ENCODE data around the gene GPX3.

Gene GPX3

GRCh38 chr5:151037561-151038411 is 17.4 kb downstream of the GPX3 start:
- no peak for ATAC-seq
- Mint-ChIP-seq H3K9me3 (no peaks in the 10 kb centered on the region), H3K27ac (no peak overlapping the region), H3K4me3 (no peak overlapping the region), H3K4me1 (peaks cover 5% of the 10 kb centered on the region), H3K36me3 (peaks cover 92% of the 10 kb centered on the region), H3K27me3 (no peaks in the 10 kb centered on the region)

GRCh38 chr5:151038412-151038745 is 18.0 kb downstream of the GPX3 start:
- no peaks in the 10 kb centered on the region for H3K27me3 Mint-ChIP-seq
- H3K4me3 Mint-ChIP-seq = no peak overlapping the region
- H3K9me3 Mint-ChIP-seq = no peaks in the 10 kb centered on the region
- H3K4me1 Mint-ChIP-seq = peaks cover 5% of the 10 kb centered on the region
- ATAC-seq = no peak
- peaks cover 92% of the 10 kb centered on the region for H3K36me3 Mint-ChIP-seq
- H3K27ac Mint-ChIP-seq = peak overlapping the region; percentile 22

GRCh38 chr5:151038801-151039238 is 18.4 kb downstream of the GPX3 start:
- Mint-ChIP-seq H3K4me1 (peaks cover 5% of the 10 kb centered on the region), H3K27ac (peak overlapping the region; percentile 22)
- no peak for ATAC-seq

GRCh38 chr5:151039665-151040064 is 19.3 kb downstream of the GPX3 start:
- no peaks in the 10 kb centered on the region for H3K27me3 Mint-ChIP-seq
- no peak overlapping the region for H3K4me3 Mint-ChIP-seq
- no peak for ATAC-seq
- H3K9me3 Mint-ChIP-seq = no peaks in the 10 kb centered on the region
- H3K27ac Mint-ChIP-seq = no peak overlapping the region
- peaks cover 91% of the 10 kb centered on the region for H3K36me3 Mint-ChIP-seq
- peaks cover 5% of the 10 kb centered on the region for H3K4me1 Mint-ChIP-seq

More at GRCh38 chr5:151038801-151039238, 18.4 kb downstream of the GPX3 start:
- peak overlapping the region; percentile 16 for H3K4me3 Mint-ChIP-seq
- no peaks in the 10 kb centered on the region for H3K27me3 Mint-ChIP-seq
- H3K36me3 Mint-ChIP-seq = peaks cover 92% of the 10 kb centered on the region
- H3K9me3 Mint-ChIP-seq = no peaks in the 10 kb centered on the region

GRCh38 chr5:151040211-151040747 is 19.9 kb downstream of the GPX3 start:
- H3K4me1 Mint-ChIP-seq = peaks cover 5% of the 10 kb centered on the region
- H3K27me3 Mint-ChIP-seq = no peaks in the 10 kb centered on the region
- H3K4me3 Mint-ChIP-seq = no peak overlapping the region
- peaks cover 90% of the 10 kb centered on the region for H3K36me3 Mint-ChIP-seq
- H3K9me3 Mint-ChIP-seq = no peaks in the 10 kb centered on the region
- no peak for ATAC-seq
- no peak overlapping the region for H3K27ac Mint-ChIP-seq

- Mint-ChIP-seq H3K4me1 (peaks cover 5% of the 10 kb centered on the region), H3K36me3 (peaks cover 88% of the 10 kb centered on the region), H3K27me3 (no peaks in the 10 kb centered on the region), H3K9me3 (no peaks in the 10 kb centered on the region), H3K4me3 (no peak overlapping the region), H3K27ac (no peak overlapping the region)
- ATAC-seq = no peak
Observed at GRCh38 chr5:151041577-151042268, 21.3 kb downstream of the GPX3 start.

GRCh38 chr5:151042453-151043093 is 22.2 kb downstream of the GPX3 start:
- ATAC-seq = no peak
- Mint-ChIP-seq H3K36me3 (peaks cover 87% of the 10 kb centered on the region), H3K4me1 (peaks cover 10% of the 10 kb centered on the region), H3K9me3 (no peaks in the 10 kb centered on the region), H3K4me3 (no peak overlapping the region), H3K27me3 (no peaks in the 10 kb centered on the region), H3K27ac (peak overlapping the region; percentile 53)

- peak; percentile 68 for ATAC-seq
- H3K27ac Mint-ChIP-seq = no peak overlapping the region
- peaks cover 88% of the 10 kb centered on the region for H3K36me3 Mint-ChIP-seq
Observed at GRCh38 chr5:151047814-151048425, 27.5 kb downstream of the GPX3 start.

GRCh38 chr5:151048526-151048925 is 28.1 kb downstream of the GPX3 start:
- no peak overlapping the region for H3K27ac Mint-ChIP-seq
- no peaks in the 10 kb centered on the region for H3K27me3 Mint-ChIP-seq
- H3K36me3 Mint-ChIP-seq = peaks cover 88% of the 10 kb centered on the region
- H3K4me1 Mint-ChIP-seq = peaks cover 38% of the 10 kb centered on the region
- H3K9me3 Mint-ChIP-seq = no peaks in the 10 kb centered on the region
- no peak for ATAC-seq
- H3K4me3 Mint-ChIP-seq = no peak overlapping the region

More at GRCh38 chr5:151047814-151048425, 27.5 kb downstream of the GPX3 start:
- Mint-ChIP-seq H3K4me3 (no peak overlapping the region), H3K27me3 (no peaks in the 10 kb centered on the region), H3K9me3 (no peaks in the 10 kb centered on the region), H3K4me1 (peaks cover 31% of the 10 kb centered on the region)

- H3K36me3 Mint-ChIP-seq = peaks cover 89% of the 10 kb centered on the region
- H3K4me3 Mint-ChIP-seq = no peak overlapping the region
- no peaks in the 10 kb centered on the region for H3K9me3 Mint-ChIP-seq
- peak; percentile 89 for ATAC-seq
- H3K27ac Mint-ChIP-seq = peak overlapping the region; percentile 87
- peaks cover 58% of the 10 kb centered on the region for H3K4me1 Mint-ChIP-seq
- H3K27me3 Mint-ChIP-seq = no peaks in the 10 kb centered on the region
Observed at GRCh38 chr5:151051066-151051930, 30.9 kb downstream of the GPX3 start.

- Mint-ChIP-seq H3K4me3 (peak overlapping the region; percentile 30), H3K27me3 (no peaks in the 10 kb centered on the region), H3K27ac (peak overlapping the region; percentile 87), H3K9me3 (no peaks in the 10 kb centered on the region), H3K36me3 (peaks cover 94% of the 10 kb centered on the region), H3K4me1 (peaks cover 66% of the 10 kb centered on the region)
- ATAC-seq = peak; percentile 3
Observed at GRCh38 chr5:151051931-151052608, 31.7 kb downstream of the GPX3 start.

GRCh38 chr5:151052836-151053235 is 32.4 kb downstream of the GPX3 start:
- Mint-ChIP-seq H3K4me1 (peaks cover 63% of the 10 kb centered on the region), H3K4me3 (peak overlapping the region; percentile 30), H3K36me3 (peaks cover 90% of the 10 kb centered on the region), H3K9me3 (no peaks in the 10 kb centered on the region), H3K27me3 (no peaks in the 10 kb centered on the region), H3K27ac (peak overlapping the region; percentile 87)
- peak; percentile 71 for ATAC-seq

- H3K27me3 Mint-ChIP-seq = no peaks in the 10 kb centered on the region
- peaks cover 67% of the 10 kb centered on the region for H3K4me1 Mint-ChIP-seq
- no peak overlapping the region for H3K4me3 Mint-ChIP-seq
- no peaks in the 10 kb centered on the region for H3K9me3 Mint-ChIP-seq
- H3K27ac Mint-ChIP-seq = peak overlapping the region; percentile 87
- H3K36me3 Mint-ChIP-seq = peaks cover 88% of the 10 kb centered on the region
- no peak for ATAC-seq
Observed at GRCh38 chr5:151053796-151054462, 33.5 kb downstream of the GPX3 start.

All from stimulated activated memory B cell treated with anti-CD40 and anti-IgM and Interleukin-4, amounts not matched to agents 10 μg/mL and 1 μg/mL and 100 μg/mL, for 72 hours (primary cell).